B cell (primary cell): ENCODE measurements around the gene CEP290.

Source experiments
- EZH2 ChIP-seq: IDR thresholded peaks from 2 replicates; pipeline ENCODE4 v1.6.1; 2012; ENCODE audit warnings: borderline replicate concordance, low read depth, mild to moderate bottlenecking, moderate library complexity, low read length; ENCODE audit not compliant: insufficient read depth, poor library complexity, severe bottlenecking
- TF ChIP-seq, protein P1 (sequence below): fragments of 200-600 bp; IDR thresholded peaks from one replicate; pipeline ENCODE4 v1.8.0; 2022; ENCODE audit warnings: antibody characterized with exemption, mild to moderate bottlenecking

DNA sequence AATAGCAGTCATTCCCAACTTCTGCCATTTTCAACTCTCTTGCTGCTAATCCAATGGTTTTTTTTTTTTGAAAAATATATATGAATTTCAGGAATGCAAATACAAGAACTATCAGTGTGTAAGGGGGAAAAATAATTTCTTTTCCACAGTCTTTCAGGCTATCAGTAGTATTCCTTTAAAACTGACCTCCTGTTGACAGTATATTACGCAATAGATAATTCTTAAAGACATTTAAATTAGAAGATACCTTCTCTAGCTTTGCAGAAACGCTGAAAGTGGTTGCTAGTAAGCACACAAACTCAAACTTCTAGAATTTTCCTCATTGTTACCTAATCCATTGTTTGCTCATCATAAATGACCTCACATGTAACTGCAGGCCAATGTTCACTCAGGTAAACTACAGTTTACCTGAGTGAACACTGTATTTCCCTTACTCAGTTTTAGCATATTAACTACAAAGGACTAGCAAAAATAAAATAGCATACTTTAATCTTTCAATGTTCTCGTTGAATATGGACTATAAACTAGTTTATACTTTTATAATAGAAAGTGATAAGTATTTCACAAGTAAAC is 112.7 kb downstream of the CEP290 start, which contains the start of gene C12orf50:
- TF ChIP-seq, protein P1, sequence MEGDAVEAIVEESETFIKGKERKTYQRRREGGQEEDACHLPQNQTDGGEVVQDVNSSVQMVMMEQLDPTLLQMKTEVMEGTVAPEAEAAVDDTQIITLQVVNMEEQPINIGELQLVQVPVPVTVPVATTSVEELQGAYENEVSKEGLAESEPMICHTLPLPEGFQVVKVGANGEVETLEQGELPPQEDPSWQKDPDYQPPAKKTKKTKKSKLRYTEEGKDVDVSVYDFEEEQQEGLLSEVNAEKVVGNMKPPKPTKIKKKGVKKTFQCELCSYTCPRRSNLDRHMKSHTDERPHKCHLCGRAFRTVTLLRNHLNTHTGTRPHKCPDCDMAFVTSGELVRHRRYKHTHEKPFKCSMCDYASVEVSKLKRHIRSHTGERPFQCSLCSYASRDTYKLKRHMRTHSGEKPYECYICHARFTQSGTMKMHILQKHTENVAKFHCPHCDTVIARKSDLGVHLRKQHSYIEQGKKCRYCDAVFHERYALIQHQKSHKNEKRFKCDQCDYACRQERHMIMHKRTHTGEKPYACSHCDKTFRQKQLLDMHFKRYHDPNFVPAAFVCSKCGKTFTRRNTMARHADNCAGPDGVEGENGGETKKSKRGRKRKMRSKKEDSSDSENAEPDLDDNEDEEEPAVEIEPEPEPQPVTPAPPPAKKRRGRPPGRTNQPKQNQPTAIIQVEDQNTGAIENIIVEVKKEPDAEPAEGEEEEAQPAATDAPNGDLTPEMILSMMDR = no peak
- TF ChIP-seq EZH2 = no peak
